ENCODE measurements around the gene CETN1.

Gene CETN1

DNA sequence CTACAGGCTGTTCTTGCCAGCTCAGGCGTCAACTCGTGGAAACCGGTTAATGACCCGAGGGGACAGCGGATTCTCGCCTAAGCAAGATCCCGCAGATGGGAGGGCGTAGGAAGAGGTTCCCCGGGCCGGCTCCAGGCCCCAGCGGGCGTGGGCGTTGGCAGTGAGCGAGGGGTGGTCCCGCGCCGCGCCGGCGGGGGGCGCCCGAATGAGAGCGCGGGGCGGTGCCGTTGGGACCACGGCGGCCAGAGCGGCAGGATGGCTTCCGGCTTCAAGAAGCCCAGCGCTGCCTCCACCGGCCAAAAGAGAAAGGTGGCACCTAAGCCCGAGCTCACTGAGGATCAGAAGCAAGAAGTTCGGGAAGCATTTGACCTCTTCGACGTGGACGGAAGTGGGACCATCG is at the start of gene CETN1:
TSS of gene CETN1 (plus strand) at position 227 of the 400 bp plus-strand sequence. CDS start at position 256, 29 bp downstream.
- no peak for TF ChIP-seq TEAD4 (IDR thresholded peaks at IDR 0.05)

DNA sequence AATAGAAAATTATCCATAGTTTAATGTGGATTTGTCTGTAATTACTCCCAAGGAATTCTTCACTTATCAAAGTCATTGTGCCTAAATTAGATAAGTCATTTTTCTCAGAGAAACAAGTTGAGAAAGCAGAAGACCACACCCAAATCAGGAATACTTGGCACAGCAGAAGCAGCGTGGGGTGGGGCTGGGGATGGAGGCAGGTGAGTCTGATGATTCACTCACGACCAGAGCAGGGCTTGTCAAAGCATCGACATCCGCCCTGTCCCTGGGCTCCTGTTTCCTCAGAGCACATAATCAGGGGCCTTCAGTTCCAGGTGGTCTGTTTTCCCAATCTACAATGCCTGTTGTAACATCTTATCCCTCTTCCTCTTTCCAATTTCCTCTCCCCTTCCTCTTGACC is 48.2 kb upstream of the CETN1 start:
- TF ChIP-seq EP300 (IDR thresholded peaks at IDR 0.05; ENCODE audit: borderline replicate concordance), result no peak
- no peak for TF ChIP-seq ZBTB7A (IDR thresholded peaks at IDR 0.05; ENCODE audit: low read depth)
- TF ChIP-seq CREB1 (IDR thresholded peaks at IDR 0.05; ENCODE audit: low read depth), result no peak
- no peak for TF ChIP-seq TEAD4 (IDR thresholded peaks at IDR 0.05)
- TF ChIP-seq YY1 (IDR thresholded peaks at IDR 0.05; ENCODE audit: low read depth), result no peak
- TF ChIP-seq NFIC (IDR thresholded peaks at IDR 0.05), result no peak
- no peak for TF ChIP-seq CEBPB (IDR thresholded peaks at IDR 0.05)
- TF ChIP-seq, protein P1, sequence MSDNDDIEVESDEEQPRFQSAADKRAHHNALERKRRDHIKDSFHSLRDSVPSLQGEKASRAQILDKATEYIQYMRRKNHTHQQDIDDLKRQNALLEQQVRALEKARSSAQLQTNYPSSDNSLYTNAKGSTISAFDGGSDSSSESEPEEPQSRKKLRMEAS (IDR thresholded peaks at IDR 0.05), result no peak
- TF ChIP-seq FOXM1 (IDR thresholded peaks at IDR 0.05; ENCODE audit: borderline replicate concordance, low read depth), result no peak
- TF ChIP-seq TCF12 (IDR thresholded peaks at IDR 0.05; ENCODE audit: low read depth), result no peak
- no peak for TF ChIP-seq RAD21 (IDR thresholded peaks at IDR 0.05; ENCODE audit: low read depth)
- no peak for TF ChIP-seq REST (IDR thresholded peaks at IDR 0.05; ENCODE audit: low read depth)
- no peak for TF ChIP-seq EGR1 (IDR thresholded peaks at IDR 0.05)
- no peak for TF ChIP-seq USF1 (IDR thresholded peaks at IDR 0.05)
- no peak for TF ChIP-seq TAF1 (IDR thresholded peaks at IDR 0.05; ENCODE audit: low read depth)

GRCh38 chr18:532632-533031 is 47.5 kb upstream of the CETN1 start:
- no peak for TF ChIP-seq TCF12 (IDR thresholded peaks at IDR 0.05; ENCODE audit: low read depth)
- TF ChIP-seq, protein P1 (IDR thresholded peaks at IDR 0.05), result no peak

DNA sequence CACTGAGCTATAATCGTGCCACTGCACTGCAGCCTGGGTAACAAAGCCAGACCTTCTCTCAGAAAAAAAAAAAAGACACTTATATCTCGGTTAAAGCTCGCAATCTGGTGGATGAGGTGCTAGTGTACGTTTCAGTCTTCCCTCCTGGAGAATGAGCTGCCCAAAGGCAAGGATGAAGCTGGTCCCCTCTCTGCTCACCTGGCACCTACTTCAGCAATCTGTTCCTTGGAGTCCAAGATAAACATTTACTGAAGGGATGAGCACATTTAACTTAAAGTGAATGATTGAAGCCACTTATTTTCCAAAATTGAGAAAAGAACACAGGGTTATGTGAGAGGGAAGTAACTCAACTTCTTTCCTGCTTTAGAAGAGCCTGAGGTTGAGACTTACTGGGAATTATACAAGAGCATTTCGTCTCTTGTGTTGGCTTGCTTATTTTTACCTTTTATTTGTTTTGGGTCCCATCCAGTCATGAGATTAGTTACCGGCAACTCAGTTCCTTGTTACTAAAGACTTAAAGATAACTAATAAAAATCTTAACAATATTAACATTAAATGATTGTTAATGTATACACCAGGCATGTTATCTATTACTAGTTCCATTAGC is 46.1 kb upstream of the CETN1 start:
- TF ChIP-seq FOXM1 (IDR thresholded peaks at IDR 0.05; ENCODE audit: borderline replicate concordance, low read depth) (no peak), ZBTB7A (IDR thresholded peaks at IDR 0.05; ENCODE audit: low read depth) (no peak), TEAD4 (IDR thresholded peaks at IDR 0.05) (no peak), RAD21 (IDR thresholded peaks at IDR 0.05; ENCODE audit: low read depth) (no peak), CREB1 (IDR thresholded peaks at IDR 0.05; ENCODE audit: low read depth) (no peak), EGR1 (IDR thresholded peaks at IDR 0.05) (no peak), TCF12 (IDR thresholded peaks at IDR 0.05; ENCODE audit: low read depth) (no peak), USF1 (IDR thresholded peaks at IDR 0.05) (no peak), EP300 (IDR thresholded peaks at IDR 0.05; ENCODE audit: borderline replicate concordance) (no peak), REST (IDR thresholded peaks at IDR 0.05; ENCODE audit: low read depth) (no peak), YY1 (IDR thresholded peaks at IDR 0.05; ENCODE audit: low read depth) (no peak), TAF1 (IDR thresholded peaks at IDR 0.05; ENCODE audit: low read depth) (no peak), CEBPB (IDR thresholded peaks at IDR 0.05) (no peak), NFIC (IDR thresholded peaks at IDR 0.05) (no peak)
- TF ChIP-seq, protein P1 (IDR thresholded peaks at IDR 0.05), result no peak

DNA sequence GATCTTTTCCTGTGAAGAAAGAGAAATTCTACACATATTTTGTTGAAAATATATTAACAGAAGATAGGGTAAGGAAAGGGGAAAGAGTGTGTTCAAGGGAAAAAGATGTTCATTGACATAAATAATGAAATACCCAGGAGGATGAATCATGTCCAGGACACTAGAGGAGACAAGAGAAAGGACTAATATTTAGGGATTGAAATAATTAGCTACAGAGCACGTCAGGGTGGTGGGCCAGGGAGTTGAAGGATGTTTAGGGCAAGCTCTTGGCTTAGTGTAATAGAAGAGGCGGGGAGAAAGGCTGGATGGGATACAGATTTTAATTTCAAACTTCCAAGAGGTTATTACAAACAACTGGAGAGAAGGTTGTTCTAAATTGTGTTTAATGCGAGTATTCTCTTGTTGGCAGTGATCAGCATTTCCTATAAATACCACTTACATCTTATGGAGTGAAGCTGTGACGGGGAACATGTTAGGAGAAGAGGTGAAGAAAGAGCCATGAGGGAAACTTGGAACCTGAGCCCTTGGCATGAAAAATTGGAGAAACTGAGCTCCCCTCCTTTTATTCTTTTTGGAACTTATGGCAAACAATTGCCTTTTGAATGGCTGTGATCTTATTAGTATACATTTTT is 36.6 kb upstream of the CETN1 start:
- TF ChIP-seq TEAD4 (IDR thresholded peaks at IDR 0.05) (no peak), YY1 (IDR thresholded peaks at IDR 0.05; ENCODE audit: low read depth) (no peak), EP300 (IDR thresholded peaks at IDR 0.05; ENCODE audit: borderline replicate concordance) (no peak), CREB1 (IDR thresholded peaks at IDR 0.05; ENCODE audit: low read depth) (no peak), USF1 (IDR thresholded peaks at IDR 0.05) (no peak), RAD21 (IDR thresholded peaks at IDR 0.05; ENCODE audit: low read depth) (no peak), REST (IDR thresholded peaks at IDR 0.05; ENCODE audit: low read depth) (no peak), TCF12 (IDR thresholded peaks at IDR 0.05; ENCODE audit: low read depth) (no peak), ZBTB7A (IDR thresholded peaks at IDR 0.05; ENCODE audit: low read depth) (no peak), EGR1 (IDR thresholded peaks at IDR 0.05) (no peak), CEBPB (IDR thresholded peaks at IDR 0.05) (no peak)
- TF ChIP-seq, protein P1 (IDR thresholded peaks at IDR 0.05), result no peak

Data from Ishikawa (cell line).